ENCODE measurements around the gene SPATC1L. TPM values are rescaled to one million over a fixed set of nuclear protein-coding genes. Genes with fewer than 3 reads are reported as not detected.

The SPATC1L gene
- total RNA-seq, 1 donor from 2014 or later: 2.8 TPM

- DNase-seq: no peak
Observed at GRCh38 chr21:46215436-46216131, 31.3 kb upstream of the SPATC1L start.

DNA sequence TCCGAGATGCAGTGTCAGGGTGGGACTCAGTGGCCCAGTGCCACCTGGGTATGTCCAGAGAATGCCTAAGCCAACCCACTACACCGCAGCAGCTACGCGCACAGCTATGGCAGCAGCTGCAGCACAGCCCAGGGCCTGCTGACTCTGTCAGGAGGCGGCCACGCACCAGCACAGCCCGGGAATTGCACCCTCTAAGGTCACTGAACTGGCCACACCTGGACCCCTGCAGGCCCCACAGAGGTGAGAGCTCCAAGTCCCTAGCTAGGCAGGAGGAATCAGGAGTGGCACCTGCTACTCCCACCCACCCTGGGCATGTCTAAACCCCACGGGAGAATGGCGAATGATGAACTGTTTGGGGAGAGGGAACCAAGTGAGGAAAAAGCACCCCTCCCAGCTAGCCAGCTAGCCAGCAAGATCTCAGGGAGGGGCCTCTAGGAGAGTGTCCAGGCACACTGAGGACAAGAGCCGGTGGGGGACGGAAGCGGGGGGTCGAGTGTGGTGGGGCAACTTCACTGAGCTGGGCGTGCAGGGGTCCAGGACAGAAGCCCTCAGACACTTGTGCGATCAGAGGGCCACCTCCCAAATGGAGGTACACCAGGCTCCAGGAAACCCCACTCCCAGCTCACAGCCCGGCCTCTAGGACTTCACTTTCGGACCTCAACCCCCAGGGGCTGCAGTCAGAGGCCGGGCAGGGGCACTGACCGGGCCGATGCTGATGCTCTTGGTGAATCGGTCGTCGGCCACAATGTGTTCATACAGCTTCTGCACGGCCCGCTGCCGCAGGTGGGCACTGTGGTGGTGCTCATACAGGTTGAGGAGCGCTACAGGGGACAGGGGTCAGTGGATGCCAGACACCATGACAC lies 30.4 kb upstream of the SPATC1L start:
- DNase-seq: no peak

DNA sequence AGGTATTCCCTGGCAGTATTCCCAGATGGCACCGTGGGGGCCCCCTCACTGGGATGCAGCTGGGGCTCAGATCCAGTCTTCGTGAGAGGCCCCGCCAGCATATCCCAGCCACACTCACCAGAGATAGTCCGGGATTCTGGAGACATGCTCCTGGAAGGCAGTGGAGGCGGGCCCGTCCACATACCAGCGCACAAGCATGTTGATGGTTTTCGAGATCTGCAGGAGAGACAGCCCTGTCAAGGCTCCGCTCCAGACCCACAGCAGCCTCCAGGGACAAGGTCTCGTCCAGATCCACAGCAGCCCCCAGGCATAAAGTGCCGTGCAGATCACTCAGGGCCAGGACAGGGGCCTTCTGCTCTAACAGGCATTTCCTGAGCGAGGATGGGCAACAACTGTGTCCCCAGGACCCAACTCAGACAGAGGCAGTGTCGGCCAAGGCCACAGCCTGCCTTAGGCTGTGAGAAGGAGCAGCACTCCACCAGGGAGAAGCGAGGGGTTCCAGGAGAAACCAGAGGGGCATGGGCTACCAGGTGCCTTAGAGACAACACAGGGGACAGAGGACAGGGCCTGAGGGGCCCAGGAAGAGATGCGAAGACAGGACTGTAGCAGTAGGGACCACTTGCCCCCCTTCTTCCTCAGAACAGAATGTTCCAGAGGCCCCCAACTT lies 29.5 kb upstream of the SPATC1L start:
- no peak for DNase-seq

DNA sequence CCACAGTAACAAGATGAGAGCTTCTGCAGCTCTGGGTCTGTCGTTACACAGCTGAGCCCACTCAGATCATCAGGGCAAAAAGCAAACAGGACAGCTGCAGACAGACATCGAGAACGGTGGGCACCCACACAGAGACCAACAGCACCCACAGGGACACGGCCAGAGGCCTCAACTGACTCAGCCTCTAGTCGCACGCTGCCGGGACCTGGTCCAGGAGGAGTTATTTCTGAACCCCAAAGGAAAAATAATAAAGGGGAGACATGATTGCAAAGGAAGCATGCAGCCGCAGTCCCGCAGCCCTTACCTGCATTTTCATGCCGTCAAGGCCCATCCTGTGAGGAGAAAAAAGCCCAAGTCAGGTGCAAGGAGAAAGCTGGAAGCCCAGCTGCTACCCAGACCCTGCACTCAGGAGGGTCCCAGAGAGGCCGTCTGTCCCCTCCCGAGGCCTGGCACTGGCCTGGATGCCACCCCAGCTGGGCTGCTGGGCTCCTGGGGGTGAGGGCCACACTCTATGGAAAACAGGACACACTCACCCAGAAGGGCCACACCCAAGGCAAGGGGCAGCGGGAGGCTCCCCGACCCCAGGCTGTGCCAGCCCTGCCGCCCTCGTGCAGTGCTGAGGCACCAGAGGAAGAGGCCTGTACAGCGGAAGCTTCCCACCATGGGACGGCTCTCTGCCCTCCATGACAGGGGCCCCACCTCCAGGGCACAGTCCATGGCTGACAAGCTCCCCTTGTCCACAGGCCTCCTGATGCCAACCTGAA lies 28.6 kb upstream of the SPATC1L start:
- no peak for DNase-seq

DNA sequence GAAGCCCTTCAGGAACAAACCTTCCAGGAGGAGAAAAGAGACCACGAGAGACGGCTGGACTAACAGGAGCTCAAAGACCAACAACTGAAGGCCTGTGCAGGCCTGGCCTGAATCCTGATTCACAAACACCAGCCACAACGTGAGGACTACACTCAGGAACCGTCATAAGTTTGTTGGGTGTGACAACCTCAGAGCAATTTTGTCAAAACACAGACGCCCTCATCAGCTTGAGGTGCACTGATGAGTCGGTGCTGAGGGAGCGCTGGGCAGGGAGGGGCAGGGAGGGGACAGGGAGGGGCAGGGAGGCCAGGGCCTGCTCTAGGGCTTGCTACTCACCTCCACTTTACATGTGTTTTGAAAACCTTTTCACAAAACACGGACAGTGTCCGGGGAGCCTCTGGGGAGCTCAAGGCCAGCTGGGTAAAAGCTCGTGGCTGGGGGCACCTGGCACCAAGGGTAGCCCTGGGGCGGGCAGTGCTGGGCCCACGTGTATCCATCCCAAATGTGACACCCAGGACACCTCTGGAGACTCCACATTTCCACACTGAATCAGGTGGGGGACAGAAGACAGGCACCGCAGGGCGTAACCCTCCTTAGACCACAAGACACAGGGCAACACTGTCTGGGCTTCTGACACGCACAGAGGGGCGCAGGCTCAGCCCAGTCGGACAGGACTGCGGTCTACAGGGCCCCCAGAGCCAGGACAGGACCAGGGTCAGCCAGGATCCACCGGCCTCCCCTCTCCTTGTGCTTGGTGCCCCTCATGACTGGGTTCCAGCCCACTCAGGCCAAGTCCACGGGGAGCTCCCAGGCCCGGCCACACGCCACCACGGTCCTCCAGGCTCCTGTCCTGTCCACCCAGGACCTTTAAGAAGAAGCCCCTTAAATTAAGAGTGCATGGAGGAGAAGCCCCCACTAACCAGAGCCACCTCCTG lies 27.8 kb upstream of the SPATC1L start:
- no peak for DNase-seq

GRCh38 chr21:46211376-46211775 lies 27.1 kb upstream of the SPATC1L start:
- DNase-seq: no peak

DNA sequence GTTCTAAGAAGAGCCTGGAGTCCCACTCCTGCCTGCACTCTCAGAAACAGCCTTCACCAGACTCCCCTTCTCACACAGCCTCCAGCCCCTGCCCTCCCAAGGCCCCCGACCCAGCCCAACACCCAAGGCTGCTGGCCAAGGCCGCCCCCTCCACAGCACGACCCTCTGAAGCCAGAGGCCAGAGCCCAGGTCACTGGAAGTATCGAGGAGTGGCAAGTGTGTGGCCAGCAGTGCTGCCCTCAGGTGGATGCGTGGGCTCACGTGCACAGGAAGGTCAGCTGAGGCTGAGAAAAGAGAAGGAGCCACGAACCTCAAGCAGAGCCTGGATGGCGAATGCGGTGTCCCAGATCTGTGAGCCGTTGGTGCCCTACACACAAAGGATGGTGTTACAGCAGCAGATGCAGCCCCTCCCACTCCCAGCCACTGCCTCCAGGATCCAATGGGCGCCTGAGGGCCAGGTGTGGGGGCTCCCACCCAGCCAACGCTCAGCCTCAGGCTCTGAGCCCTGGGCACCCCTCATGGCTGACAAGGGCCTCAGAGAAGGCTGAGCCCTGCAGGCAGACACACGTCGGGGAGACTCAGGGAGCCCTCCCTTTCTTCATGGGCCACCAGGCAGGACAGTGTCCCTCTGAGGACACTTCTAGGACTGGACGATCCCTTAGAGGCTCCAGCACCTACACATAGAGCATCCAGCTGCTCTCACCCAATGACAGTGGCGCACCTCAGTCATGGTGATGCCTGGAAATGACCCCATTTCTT lies 26.3 kb upstream of the SPATC1L start:
- no peak for DNase-seq

DNA sequence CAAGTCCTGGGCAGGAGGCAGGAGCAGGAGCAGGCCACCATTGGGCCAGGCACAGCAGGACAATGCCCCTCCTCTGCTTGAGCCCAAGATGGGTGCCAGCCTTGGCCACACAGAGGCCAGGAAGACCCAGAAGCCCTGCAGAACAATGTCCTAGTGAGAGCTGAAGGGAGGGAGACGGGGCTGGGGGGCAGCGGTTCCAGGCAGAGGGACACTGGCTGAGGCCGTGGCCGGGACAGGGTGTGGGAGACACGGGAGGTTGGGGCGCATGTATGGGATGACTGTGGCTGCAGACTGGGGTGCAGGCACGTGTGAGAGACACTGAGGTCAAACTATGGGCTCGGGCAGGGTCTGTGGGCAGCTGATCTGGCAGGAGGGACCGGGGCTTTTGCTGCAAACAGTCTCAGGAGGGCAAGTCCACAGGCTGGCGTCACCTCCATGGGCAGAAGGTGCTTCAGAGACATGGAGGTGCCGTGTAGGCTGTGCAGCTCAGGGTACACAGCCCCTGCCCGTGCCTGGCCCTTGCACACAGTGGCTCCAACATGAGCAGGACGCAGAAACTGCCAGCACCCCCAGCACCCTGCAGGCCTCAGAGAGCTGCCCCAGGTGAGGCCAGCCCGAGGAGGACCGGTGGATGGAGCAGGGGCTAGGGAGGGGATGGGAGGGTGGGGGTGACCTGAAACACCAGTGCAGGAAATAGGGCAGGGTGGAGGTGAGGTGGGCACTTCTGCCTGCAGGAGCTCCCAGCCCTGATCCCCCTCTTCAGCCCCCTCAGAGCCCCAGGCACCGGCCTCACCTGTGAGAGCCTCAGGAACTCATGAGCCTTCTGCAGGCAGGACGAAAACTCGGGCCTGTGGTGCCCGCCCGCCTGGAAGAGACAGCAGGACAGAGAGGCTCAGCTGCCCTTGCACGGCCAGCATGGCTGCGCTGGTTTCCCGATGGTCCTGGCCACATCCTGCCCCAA lies 24.8 kb upstream of the SPATC1L start:
- DNase-seq: no peak

GRCh38 chr21:46207920-46208591 lies 23.8 kb upstream of the SPATC1L start:
- DNase-seq: no peak

- no peak for DNase-seq
Observed at GRCh38 chr21:46207006-46207919, 23.0 kb upstream of the SPATC1L start.

- no peak for DNase-seq
Observed at GRCh38 chr21:46206163-46207005, 22.1 kb upstream of the SPATC1L start.

DNA sequence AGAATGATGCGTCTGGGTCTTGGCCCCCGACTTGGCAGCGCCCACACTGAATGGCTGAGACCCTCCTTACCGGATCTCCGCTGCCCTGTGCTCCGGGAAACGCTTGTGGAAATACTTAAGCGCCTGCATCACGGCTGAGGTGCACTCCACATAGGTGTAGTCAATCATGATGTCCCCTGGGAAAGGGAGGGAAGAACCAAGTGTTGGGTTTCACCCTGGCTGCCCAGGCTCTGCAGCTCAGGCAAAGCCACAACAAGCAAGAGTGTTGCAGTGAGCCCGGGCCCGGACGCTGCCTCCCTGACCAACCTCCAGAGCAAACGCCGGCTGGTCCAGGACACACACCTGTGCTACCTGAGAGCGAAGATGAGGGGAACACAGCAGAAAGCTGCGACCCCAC lies 21.5 kb upstream of the SPATC1L start:
- no peak for DNase-seq

DNA sequence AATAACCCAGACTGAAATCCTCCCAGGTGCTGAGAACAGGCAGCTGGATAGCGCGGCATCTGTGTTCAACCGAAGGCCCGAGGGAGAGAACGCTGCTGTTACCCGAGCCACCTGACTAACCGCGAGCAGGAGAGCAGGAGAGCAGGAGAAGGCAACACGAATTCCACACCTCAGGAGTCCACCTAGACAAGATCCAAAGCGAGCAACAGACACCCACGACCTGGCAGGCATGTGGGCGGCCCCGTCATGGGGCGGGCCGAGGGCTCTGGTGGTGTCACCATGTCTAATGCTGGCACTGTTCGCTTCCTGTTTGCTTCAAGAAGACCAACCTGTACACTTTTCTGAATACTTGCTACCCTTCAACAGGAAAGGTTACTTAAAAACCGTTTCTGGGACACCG lies 20.9 kb upstream of the SPATC1L start:
- DNase-seq: no peak

- DNase-seq: no peak
Observed at GRCh38 chr21:46203203-46203600, 18.9 kb upstream of the SPATC1L start.

DNA sequence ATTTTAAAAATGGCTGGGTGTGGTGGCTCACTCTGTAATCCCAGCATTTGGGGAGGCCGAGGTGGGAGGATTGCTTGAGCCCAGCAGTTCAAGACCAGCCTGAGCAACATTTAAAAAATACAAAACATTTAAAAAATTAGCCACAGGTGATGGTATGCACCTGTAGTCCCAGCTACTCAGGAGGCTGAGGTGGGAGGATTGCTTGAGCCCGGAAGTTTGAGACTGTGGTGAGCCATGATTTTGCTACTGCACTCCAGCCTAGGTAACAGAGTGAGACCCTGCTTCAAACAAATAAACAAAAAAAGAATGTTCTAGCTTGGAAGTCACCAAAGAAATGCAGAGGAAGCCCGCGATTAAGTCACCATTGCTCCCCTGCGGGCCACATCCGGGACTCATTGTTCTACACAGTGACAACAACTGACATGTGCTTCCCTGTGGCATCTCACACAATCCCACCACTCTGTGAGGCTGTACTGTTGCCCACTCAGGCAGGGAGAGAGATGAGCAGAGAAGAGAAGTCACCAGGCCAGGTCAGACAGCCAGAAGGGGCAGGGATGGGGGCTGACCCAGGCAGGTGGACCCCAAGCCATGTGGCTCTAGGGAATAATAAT lies 18.4 kb upstream of the SPATC1L start:
- no peak for DNase-seq
